ENCODE measurements around the gene KCNT1. TPM values are rescaled to one million over a fixed set of nuclear protein-coding genes. Genes with fewer than 3 reads are reported as not detected.

Gene KCNT1
- total and polyA plus RNA-seq, 10 of the 15 experiments (the other 5 are each of a cell fraction or from before 2014, with no cell fraction given), result not detected

DNA sequence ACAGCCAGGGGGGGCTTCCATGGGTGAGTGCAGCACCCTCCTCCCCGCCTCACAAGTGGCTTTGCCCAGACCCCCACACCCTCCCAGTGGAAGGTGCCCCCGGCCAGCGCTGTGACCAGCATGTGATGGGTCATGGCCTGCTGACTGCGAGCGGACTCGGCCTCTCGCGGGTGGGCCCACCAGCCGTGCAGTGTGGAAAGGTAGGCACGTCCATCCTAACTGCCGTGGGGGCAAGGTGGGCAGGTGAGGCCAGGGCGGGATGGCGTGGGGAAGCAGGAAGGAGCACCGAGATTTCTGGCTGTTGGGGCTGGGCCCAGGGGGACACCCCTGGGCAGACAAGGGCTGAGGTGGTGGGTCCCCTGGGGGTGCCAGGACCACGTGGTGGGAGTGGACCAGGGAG lies 14.8 kb upstream of the KCNT1 start:
- Histone ChIP-seq H3K27ac (ENCODE audit: control insufficient read depth, insufficient read depth) (no peak overlapping the region), H3K9ac (ENCODE audit: control insufficient read depth, insufficient read depth, low read length) (no peak overlapping the region), H3K36me3 (ENCODE audit: control insufficient read depth in 2 of 2, insufficient read depth in 2 of 2, low read length in 1 of 2) (no peaks in the 10 kb centered on the region), H3K4me2 (ENCODE audit: control insufficient read depth, insufficient read depth) (no peak overlapping the region), H3K9me3 (replicated peaks; ENCODE audit: control insufficient read depth, insufficient read depth, low read length) (no peaks in the 10 kb centered on the region), H3K27me3 (replicated peaks in 1 of 2; ENCODE audit: control insufficient read depth in 2 of 2, insufficient read depth in 2 of 2, low read length in 1 of 2) (no peaks in the 10 kb centered on the region; a peak in 1 of 4 replicates), H3K4me1 (ENCODE audit: control insufficient read depth, insufficient read depth, low read length) (no peaks in the 10 kb centered on the region), H3K4me3 (no peak overlapping the region), H2AFZ (ENCODE audit: control insufficient read depth, low read depth, low read length) (no peak overlapping the region), H4K20me1 (ENCODE audit: control insufficient read depth, insufficient read depth) (no peaks in the 10 kb centered on the region), H3K79me2 (ENCODE audit: control insufficient read depth, insufficient read depth, low read length) (no peaks in the 10 kb centered on the region)
- whole genome bisulfite sequencing (ENCODE audit: insufficient coverage, insufficient replicate concordance, low lambda C conversion rate, missing lambda C conversion rate), result 16% methylated on average over 7 of the region's 15 CpGs
- ChIA-PET RAD21 (ENCODE audit: unreplicated experiment) (no interaction called here), SMC1A (ENCODE audit: uncharacterized antibody, unreplicated experiment) (no interaction called here), POLR2A (no interaction called here), CTCF (no interaction called here)
- TF ChIP-seq MTA3 (IDR thresholded peaks at IDR 0.05; ENCODE audit: borderline replicate concordance, low read length) (no peak), NRF1 (conservative IDR thresholded peaks at IDR 0.05; ENCODE audit: low read depth, low read length) (no peak), CBX3 (IDR thresholded peaks at IDR 0.05; ENCODE audit: borderline replicate concordance, low read depth) (no peak), CBX5 (IDR thresholded peaks at IDR 0.05; ENCODE audit: low read depth) (no peak), DPF2 (IDR thresholded peaks at IDR 0.05) (no peak)
- TF ChIP-seq, protein P1, sequence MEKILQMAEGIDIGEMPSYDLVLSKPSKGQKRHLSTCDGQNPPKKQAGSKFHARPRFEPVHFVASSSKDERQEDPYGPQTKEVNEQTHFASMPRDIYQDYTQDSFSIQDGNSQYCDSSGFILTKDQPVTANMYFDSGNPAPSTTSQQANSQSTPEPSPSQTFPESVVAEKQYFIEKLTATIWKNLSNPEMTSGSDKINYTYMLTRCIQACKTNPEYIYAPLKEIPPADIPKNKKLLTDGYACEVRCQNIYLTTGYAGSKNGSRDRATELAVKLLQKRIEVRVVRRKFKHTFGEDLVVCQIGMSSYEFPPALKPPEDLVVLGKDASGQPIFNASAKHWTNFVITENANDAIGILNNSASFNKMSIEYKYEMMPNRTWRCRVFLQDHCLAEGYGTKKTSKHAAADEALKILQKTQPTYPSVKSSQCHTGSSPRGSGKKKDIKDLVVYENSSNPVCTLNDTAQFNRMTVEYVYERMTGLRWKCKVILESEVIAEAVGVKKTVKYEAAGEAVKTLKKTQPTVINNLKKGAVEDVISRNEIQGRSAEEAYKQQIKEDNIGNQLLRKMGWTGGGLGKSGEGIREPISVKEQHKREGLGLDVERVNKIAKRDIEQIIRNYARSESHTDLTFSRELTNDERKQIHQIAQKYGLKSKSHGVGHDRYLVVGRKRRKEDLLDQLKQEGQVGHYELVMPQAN (conservative IDR thresholded peaks at IDR 0.05), result no peak
- TF ChIP-seq, protein P2, sequence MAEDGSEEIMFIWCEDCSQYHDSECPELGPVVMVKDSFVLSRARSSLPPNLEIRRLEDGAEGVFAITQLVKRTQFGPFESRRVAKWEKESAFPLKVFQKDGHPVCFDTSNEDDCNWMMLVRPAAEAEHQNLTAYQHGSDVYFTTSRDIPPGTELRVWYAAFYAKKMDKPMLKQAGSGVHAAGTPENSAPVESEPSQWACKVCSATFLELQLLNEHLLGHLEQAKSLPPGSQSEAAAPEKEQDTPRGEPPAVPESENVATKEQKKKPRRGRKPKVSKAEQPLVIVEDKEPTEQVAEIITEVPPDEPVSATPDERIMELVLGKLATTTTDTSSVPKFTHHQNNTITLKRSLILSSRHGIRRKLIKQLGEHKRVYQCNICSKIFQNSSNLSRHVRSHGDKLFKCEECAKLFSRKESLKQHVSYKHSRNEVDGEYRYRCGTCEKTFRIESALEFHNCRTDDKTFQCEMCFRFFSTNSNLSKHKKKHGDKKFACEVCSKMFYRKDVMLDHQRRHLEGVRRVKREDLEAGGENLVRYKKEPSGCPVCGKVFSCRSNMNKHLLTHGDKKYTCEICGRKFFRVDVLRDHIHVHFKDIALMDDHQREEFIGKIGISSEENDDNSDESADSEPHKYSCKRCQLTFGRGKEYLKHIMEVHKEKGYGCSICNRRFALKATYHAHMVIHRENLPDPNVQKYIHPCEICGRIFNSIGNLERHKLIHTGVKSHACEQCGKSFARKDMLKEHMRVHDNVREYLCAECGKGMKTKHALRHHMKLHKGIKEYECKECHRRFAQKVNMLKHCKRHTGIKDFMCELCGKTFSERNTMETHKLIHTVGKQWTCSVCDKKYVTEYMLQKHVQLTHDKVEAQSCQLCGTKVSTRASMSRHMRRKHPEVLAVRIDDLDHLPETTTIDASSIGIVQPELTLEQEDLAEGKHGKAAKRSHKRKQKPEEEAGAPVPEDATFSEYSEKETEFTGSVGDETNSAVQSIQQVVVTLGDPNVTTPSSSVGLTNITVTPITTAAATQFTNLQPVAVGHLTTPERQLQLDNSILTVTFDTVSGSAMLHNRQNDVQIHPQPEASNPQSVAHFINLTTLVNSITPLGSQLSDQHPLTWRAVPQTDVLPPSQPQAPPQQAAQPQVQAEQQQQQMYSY (CRISPR knock-in tag; IDR thresholded peaks at IDR 0.05), result no peak
- TF ChIP-seq, protein P3, sequence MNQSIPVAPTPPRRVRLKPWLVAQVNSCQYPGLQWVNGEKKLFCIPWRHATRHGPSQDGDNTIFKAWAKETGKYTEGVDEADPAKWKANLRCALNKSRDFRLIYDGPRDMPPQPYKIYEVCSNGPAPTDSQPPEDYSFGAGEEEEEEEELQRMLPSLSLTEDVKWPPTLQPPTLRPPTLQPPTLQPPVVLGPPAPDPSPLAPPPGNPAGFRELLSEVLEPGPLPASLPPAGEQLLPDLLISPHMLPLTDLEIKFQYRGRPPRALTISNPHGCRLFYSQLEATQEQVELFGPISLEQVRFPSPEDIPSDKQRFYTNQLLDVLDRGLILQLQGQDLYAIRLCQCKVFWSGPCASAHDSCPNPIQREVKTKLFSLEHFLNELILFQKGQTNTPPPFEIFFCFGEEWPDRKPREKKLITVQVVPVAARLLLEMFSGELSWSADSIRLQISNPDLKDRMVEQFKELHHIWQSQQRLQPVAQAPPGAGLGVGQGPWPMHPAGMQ (IDR thresholded peaks at IDR 0.05; ENCODE audit: borderline replicate concordance), result no peak
- FAIRE-seq, result no peak
- ATAC-seq, result no peak
- BruUV-seq (replicated peaks), result no TSS peak
- in situ Hi-C loops (cut with MboI), result no loop called here
- intact Hi-C loops (cut with micrococcal nuclease; ENCODE audit: unreplicated experiment), result no loop called here
- no peak for DNase-seq (ENCODE audit: low read depth, low spot score)

All from GM12878 (cell line).